PC-9 (cell line): Measurements from ENCODE around the gene GGCX. TPM values are rescaled to one million over a fixed set of nuclear protein-coding genes. Genes with fewer than 3 reads are reported as not detected.

Source experiments
- BruUV-seq: library from RNA; stranded (reverse); fragments of 400-500 nt; replicated peaks from 2 replicates; lab custom pipeline; 2021; lab: Mats Ljungman, UMichigan
- CTCF ChIA-PET: fragments of 300-600 bp; sonication (Branson Sonifier 250); formaldehyde crosslinking; loops from one replicate; lab custom pipeline; 2022; ENCODE audit warnings: antibody characterized with exemption; lab: Charles Lee
- POLR2A ChIA-PET: fragments of 300-600 bp; sonication (Branson Sonifier 250); formaldehyde crosslinking; loops from one replicate; lab custom pipeline; 2022; ENCODE audit warnings: antibody characterized with exemption; ENCODE audit not compliant: unreplicated experiment; lab: Charles Lee
- DNase-seq, 2 experiments: peaks; one replicate each; pipeline versions ENCODE4 v3.0.0 to v3.0.0-alpha.2; 2015 to 2022; ENCODE audit warnings: mixed read lengths in 1 of 2
- H2AFZ ChIP-seq: fragments of 200-600 bp; sonication (generic); 2 replicates; pipeline ENCODE4 v1.8.1; 2017; ENCODE audit warnings: antibody characterized with exemption
- H3F3A ChIP-seq: fragments of 200-600 bp; sonication (generic); 2 replicates; pipeline ENCODE4 v1.8.1; 2017; ENCODE audit warnings: antibody characterized with exemption, mild to moderate bottlenecking, low read depth; ENCODE audit not compliant: insufficient read depth
- H3K27ac ChIP-seq: fragments of 200-600 bp; sonication (generic); 2 replicates; pipeline ENCODE4 v1.6.1; 2016; ENCODE audit warnings: mixed run types
- H3K27me3 ChIP-seq: fragments of 200-600 bp; sonication (generic); 2 replicates; pipeline ENCODE4 v1.6.1; 2016; ENCODE audit warnings: low read depth, mixed run types; ENCODE audit not compliant: insufficient read depth
- H3K36me3 ChIP-seq: fragments of 200-600 bp; sonication (generic); 2 replicates; pipeline ENCODE4 v1.6.1; 2016; ENCODE audit warnings: low read depth, mixed run types
- H3K4me1 ChIP-seq: fragments of 200-600 bp; sonication (generic); replicated peaks from 2 replicates; pipeline ENCODE4 v1.6.1; 2016; ENCODE audit warnings: mixed run types; ENCODE audit not compliant: insufficient read depth
- H3K4me2 ChIP-seq: fragments of 200-600 bp; sonication (generic); 2 replicates; pipeline ENCODE4 v1.6.1; 2017; ENCODE audit warnings: mixed run types
- H3K4me3 ChIP-seq: fragments of 200-600 bp; sonication (generic); 2 replicates; pipeline ENCODE4 v1.6.1; 2016; ENCODE audit warnings: mixed run types
- H3K79me2 ChIP-seq: fragments of 200-600 bp; sonication (generic); 2 replicates; pipeline ENCODE4 v1.6.1; 2017; ENCODE audit warnings: low read depth, mixed run types
- H3K9me2 ChIP-seq: fragments of 200-600 bp; sonication (generic); 2 replicates; pipeline ENCODE4 v1.8.1; 2017; ENCODE audit warnings: mild to moderate bottlenecking; ENCODE audit not compliant: insufficient read depth
- H3K9me3 ChIP-seq: fragments of 200-600 bp; sonication (generic); 2 replicates; pipeline ENCODE4 v1.8.1; 2016; ENCODE audit warnings: low read depth; ENCODE audit not compliant: insufficient read depth
- H4K20me1 ChIP-seq: fragments of 200-600 bp; sonication (generic); 2 replicates; pipeline ENCODE4 v1.8.1; 2017; ENCODE audit not compliant: insufficient read depth
- EZH2 ChIP-seq: fragments of 200-600 bp; sonication (generic); IDR thresholded peaks from 2 replicates; pipeline ENCODE4 v1.8.0; 2017; ENCODE audit warnings: antibody characterized with exemption, low read depth
- intact Hi-C: fragments of 100-400 bp; cut with micrococcal nuclease; formaldehyde crosslinking; loops from one replicate; pipeline ENCODE4 v1.10.0; 2022; ENCODE audit not compliant: unreplicated experiment
- total RNA-seq: library from RNA; stranded (reverse); gene quantifications from 2 replicates; pipeline ENCODE4 v1.2.3, GENCODE V29; 2021
- TF ChIP-seq, protein P1 (sequence below): fragments of 200-600 bp; sonication (generic); conservative IDR thresholded peaks from 2 replicates; pipeline ENCODE4 v1.6.1; 2017; ENCODE audit warnings: mixed run types, antibody characterized with exemption, mild to moderate bottlenecking, moderate library complexity

The GGCX gene
- total RNA-seq, 1 experiment from 2014 or later = 30.2 TPM

DNA sequence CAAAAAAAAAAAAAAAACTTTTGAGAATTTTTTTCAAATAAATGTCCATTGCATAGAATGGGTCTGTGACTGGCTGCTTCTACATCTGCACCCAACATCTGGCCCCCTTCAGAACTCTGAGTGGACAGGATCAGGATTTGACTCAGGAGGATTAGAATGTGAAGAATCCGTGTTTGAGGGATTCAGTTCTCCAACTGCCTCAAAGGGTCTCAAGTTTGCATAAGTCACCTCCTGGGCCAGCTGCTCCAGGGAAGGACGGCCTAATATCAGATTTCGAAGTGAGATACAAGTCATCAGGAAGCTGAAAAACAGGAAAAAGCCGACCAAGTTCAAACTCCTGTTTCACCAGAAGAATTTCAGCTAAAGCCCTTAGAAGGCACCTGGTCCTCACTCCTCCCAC is 11.5 kb downstream of the GGCX start:
- H3K4me3 ChIP-seq = no peak overlapping the region
- no peaks in the 10 kb centered on the region for H3K79me2 ChIP-seq
- H2AFZ ChIP-seq = no peak overlapping the region
- no peaks in the 10 kb centered on the region for H3K4me1 ChIP-seq
- CTCF ChIA-PET = interaction anchor here (0.6 kb wide), 1 partner anchor 45 kb away, joined by 3 read pairs; no protein-coding TSS in a partner anchor
- no TSS peak for BruUV-seq
- intact Hi-C loops = loop anchor here (5.0 kb wide), 2 partner anchors 223 to 248 kb away; partner anchors contain the start of gene TGOLN2
- H3K27me3 ChIP-seq = no peaks in the 10 kb centered on the region
- H3K27ac ChIP-seq = no peak overlapping the region
- 0 out of 2 replicates have a peak, but pooled peaks cover 11% of the 10 kb centered on the region for H3K36me3 ChIP-seq
- peaks cover 51% of the 10 kb centered on the region for H3F3A ChIP-seq
- TF ChIP-seq EZH2 = no peak
- TF ChIP-seq, protein P1, sequence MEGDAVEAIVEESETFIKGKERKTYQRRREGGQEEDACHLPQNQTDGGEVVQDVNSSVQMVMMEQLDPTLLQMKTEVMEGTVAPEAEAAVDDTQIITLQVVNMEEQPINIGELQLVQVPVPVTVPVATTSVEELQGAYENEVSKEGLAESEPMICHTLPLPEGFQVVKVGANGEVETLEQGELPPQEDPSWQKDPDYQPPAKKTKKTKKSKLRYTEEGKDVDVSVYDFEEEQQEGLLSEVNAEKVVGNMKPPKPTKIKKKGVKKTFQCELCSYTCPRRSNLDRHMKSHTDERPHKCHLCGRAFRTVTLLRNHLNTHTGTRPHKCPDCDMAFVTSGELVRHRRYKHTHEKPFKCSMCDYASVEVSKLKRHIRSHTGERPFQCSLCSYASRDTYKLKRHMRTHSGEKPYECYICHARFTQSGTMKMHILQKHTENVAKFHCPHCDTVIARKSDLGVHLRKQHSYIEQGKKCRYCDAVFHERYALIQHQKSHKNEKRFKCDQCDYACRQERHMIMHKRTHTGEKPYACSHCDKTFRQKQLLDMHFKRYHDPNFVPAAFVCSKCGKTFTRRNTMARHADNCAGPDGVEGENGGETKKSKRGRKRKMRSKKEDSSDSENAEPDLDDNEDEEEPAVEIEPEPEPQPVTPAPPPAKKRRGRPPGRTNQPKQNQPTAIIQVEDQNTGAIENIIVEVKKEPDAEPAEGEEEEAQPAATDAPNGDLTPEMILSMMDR = no peak
- peaks cover 15% of the 10 kb centered on the region for H4K20me1 ChIP-seq
- no peaks in the 10 kb centered on the region for H3K9me2 ChIP-seq
- no peaks in the 10 kb centered on the region for H3K9me3 ChIP-seq
- H3K4me2 ChIP-seq = no peak overlapping the region
- POLR2A ChIA-PET = interaction anchor here (0.6 kb wide), 2 partner anchors 11 to 14 kb away, joined by 4 to 5 read pairs; partner anchors contain the start of gene MAT2A
- peak in 1 of 2 experiments; percentile 42 for DNase-seq

DNA sequence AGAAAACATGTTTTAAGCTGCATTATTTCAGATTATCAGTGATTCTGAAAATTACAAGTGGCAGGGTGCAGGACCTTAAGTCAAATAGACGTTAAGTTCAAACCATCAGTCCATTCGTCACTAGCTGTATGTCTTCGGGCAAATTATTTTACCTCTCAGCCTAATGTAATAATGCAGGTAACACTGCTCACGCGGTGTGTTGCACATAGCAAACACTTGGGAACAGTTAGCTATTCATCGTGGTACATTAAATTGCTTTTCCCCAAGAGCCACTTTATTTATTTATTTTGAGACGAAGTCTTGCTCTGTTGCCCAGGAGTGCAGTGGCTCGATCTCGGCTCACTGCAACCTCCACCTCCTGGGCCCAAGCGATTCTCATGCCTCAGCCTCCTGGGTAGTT is 12.2 kb downstream of the GGCX start:
- Histone ChIP-seq H3K4me1 (no peaks in the 10 kb centered on the region), H3K27me3 (no peaks in the 10 kb centered on the region), H3K36me3 (peaks cover 18% of the 10 kb centered on the region; the same call in 1 of the 2 replicates), H3K9me3 (no peaks in the 10 kb centered on the region), H3K27ac (no peak overlapping the region), H3K4me3 (no peak overlapping the region), H3K79me2 (no peaks in the 10 kb centered on the region), H3K4me2 (no peak overlapping the region), H2AFZ (no peak overlapping the region), H3K9me2 (no peaks in the 10 kb centered on the region), H4K20me1 (peaks cover 22% of the 10 kb centered on the region), H3F3A (peaks cover 58% of the 10 kb centered on the region)
- CTCF ChIA-PET = interaction anchor here (0.6 to 0.7 kb wide), 2 partner anchors 45 to 195 kb away, joined by 3 read pairs; partner anchors contain the start of genes ELMOD3 and RETSAT
- intact Hi-C loops = no loop called here
- TF ChIP-seq, protein P1 = no peak
- TF ChIP-seq EZH2 = no peak
- POLR2A ChIA-PET = interaction anchor here (0.6 kb wide), 1 partner anchor 130 kb away, joined by 9 read pairs; the partner anchor contains the start of gene SH2D6
- DNase-seq = no peak
- no TSS peak for BruUV-seq

DNA sequence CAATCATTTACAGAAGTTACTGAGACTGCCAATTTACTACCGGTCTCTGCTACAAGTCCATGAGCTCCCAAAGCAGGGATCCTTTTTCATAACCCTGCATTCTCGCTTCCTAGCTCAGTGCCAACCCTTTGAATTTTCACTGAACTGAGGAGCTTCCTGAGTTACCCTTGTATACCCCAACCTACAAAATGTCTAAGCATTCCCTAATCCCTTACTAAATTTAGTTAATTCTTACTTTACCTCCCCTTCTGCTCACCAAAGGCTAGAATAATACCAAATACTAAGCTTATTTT is 12.7 kb downstream of the GGCX start:
- no peaks in the 10 kb centered on the region for H3K9me2 ChIP-seq
- no peak for DNase-seq
- H3K36me3 ChIP-seq = peaks cover 20% of the 10 kb centered on the region
- no peaks in the 10 kb centered on the region for H3K9me3 ChIP-seq
- H4K20me1 ChIP-seq = peaks cover 27% of the 10 kb centered on the region
- H3K4me3 ChIP-seq = no peak overlapping the region
- no peaks in the 10 kb centered on the region for H3K4me1 ChIP-seq
- H2AFZ ChIP-seq = no peak overlapping the region
- ChIA-PET CTCF (interaction anchor here (0.7 kb wide), 1 partner anchor 194 kb away, joined by 3 read pairs; the partner anchor contains the start of genes ELMOD3 and RETSAT), POLR2A (no interaction called here)
- peaks cover 64% of the 10 kb centered on the region for H3F3A ChIP-seq
- no peak overlapping the region for H3K4me2 ChIP-seq
- H3K27ac ChIP-seq = no peak overlapping the region
- H3K79me2 ChIP-seq = peaks cover 2% of the 10 kb centered on the region
- intact Hi-C loops = no loop called here
- no TSS peak for BruUV-seq
- no peaks in the 10 kb centered on the region for H3K27me3 ChIP-seq
- TF ChIP-seq, protein P1 = no peak
- TF ChIP-seq EZH2 = no peak
